DND-41 (cell line): ENCODE data around the gene RPL3.

ENCODE experiments used
- CTCF ChIP-seq: IDR thresholded peaks from 2 replicates; pipeline ENCODE4 v1.5.1; 2012; ENCODE audit warnings: borderline replicate concordance, low read length, moderate library complexity, mild to moderate bottlenecking; ENCODE audit not compliant: poor library complexity, severe bottlenecking; ENCODE audit errors: extremely low read depth
- EZH2 ChIP-seq: IDR thresholded peaks from 3 replicates; pipeline ENCODE4 v1.6.1; 2012; ENCODE audit warnings: borderline replicate concordance, low read depth, mild to moderate bottlenecking, moderate library complexity, low read length, inconsistent platforms; ENCODE audit not compliant: severe bottlenecking

- TF ChIP-seq CTCF = no peak
- TF ChIP-seq EZH2 = no peak
These were observed 28.7 kb downstream of the RPL3 start for GRCh38 chr22:39290724-39291161.
